GM19238 (cell line): ENCODE results near the gene LEFTY2.
"Not testable (repeated sequence)": the region's sequence is repeated elsewhere in the genome, so short reads cannot be mapped to it uniquely, and the experiment has no call there.

ENCODE experiments used
- DNase-seq: peaks from one replicate; pipeline ENCODE4 v3.0.0; 2011; ENCODE audit warnings: low spot score; ENCODE audit not compliant: insufficient read length

Gene LEFTY2

GRCh38 chr1:225953315-225953714 lies 12.3 kb upstream of the LEFTY2 start:
- DNase-seq = no peak

GRCh38 chr1:225950905-225951497 lies 10.0 kb upstream of the LEFTY2 start:
- DNase-seq = no peak

- DNase-seq = no peak
Measured at GRCh38 chr1:225949041-225949440, 8.0 kb upstream of the LEFTY2 start.

- DNase-seq = no peak
Measured at GRCh38 chr1:225946803-225947202, 5.8 kb upstream of the LEFTY2 start.

- no peak for DNase-seq
Measured at GRCh38 chr1:225946082-225946620, 5.1 kb upstream of the LEFTY2 start.

- DNase-seq = no peak
Measured at GRCh38 chr1:225945564-225945963, 4.5 kb upstream of the LEFTY2 start.

GRCh38 chr1:225944951-225945350 lies 3.9 kb upstream of the LEFTY2 start:
- DNase-seq = peak; percentile 61

GRCh38 chr1:225944387-225944786 lies 3.4 kb upstream of the LEFTY2 start:
- no peak for DNase-seq

- no peak for DNase-seq
Measured at GRCh38 chr1:225943582-225943981, 2.6 kb upstream of the LEFTY2 start.

GRCh38 chr1:225942574-225942973 lies 1.6 kb upstream of the LEFTY2 start:
- peak; percentile 45 for DNase-seq

- DNase-seq = no peak
Measured at GRCh38 chr1:225941942-225942222, 862 bp upstream of the LEFTY2 start.

GRCh38 chr1:225940385-225941151 lies 452 bp downstream of the LEFTY2 start:
- no peak for DNase-seq

GRCh38 chr1:225939939-225940310 lies 1.1 kb downstream of the LEFTY2 start:
- DNase-seq = not testable (repeated sequence)

- not testable (repeated sequence) for DNase-seq
Measured at GRCh38 chr1:225939097-225939938, 1.7 kb downstream of the LEFTY2 start.

- no peak for DNase-seq
Measured at GRCh38 chr1:225937048-225937968, 3.7 kb downstream of the LEFTY2 start.

GRCh38 chr1:225936523-225936922 lies 4.5 kb downstream of the LEFTY2 start:
- no peak for DNase-seq

- not testable (repeated sequence) for DNase-seq
Measured at GRCh38 chr1:225936086-225936485, 4.9 kb downstream of the LEFTY2 start.

- DNase-seq = no peak
Measured at GRCh38 chr1:225934711-225935110, 6.3 kb downstream of the LEFTY2 start.

GRCh38 chr1:225933072-225933471 lies 7.9 kb downstream of the LEFTY2 start:
- no peak for DNase-seq

GRCh38 chr1:225931270-225932136 lies 9.5 kb downstream of the LEFTY2 start:
- DNase-seq = no peak
